HL-60 (cell line): Measurements from ENCODE around the gene TOX2.

ENCODE experiments used
- GABPA ChIP-seq: IDR thresholded peaks from 2 replicates; pipeline ENCODE4 v1.6.1; 2012; ENCODE audit warnings: low read depth
- POLR2AphosphoS5 ChIP-seq: IDR thresholded peaks from 2 replicates; pipeline ENCODE4 v1.6.1; 2012; ENCODE audit warnings: low read depth
- TF ChIP-seq, protein P1 (sequence below): IDR thresholded peaks from one replicate; pipeline ENCODE4 v1.5.1; 2011; ENCODE audit warnings: low read length, control low read depth, inconsistent platforms; ENCODE audit not compliant: insufficient read depth

DNA sequence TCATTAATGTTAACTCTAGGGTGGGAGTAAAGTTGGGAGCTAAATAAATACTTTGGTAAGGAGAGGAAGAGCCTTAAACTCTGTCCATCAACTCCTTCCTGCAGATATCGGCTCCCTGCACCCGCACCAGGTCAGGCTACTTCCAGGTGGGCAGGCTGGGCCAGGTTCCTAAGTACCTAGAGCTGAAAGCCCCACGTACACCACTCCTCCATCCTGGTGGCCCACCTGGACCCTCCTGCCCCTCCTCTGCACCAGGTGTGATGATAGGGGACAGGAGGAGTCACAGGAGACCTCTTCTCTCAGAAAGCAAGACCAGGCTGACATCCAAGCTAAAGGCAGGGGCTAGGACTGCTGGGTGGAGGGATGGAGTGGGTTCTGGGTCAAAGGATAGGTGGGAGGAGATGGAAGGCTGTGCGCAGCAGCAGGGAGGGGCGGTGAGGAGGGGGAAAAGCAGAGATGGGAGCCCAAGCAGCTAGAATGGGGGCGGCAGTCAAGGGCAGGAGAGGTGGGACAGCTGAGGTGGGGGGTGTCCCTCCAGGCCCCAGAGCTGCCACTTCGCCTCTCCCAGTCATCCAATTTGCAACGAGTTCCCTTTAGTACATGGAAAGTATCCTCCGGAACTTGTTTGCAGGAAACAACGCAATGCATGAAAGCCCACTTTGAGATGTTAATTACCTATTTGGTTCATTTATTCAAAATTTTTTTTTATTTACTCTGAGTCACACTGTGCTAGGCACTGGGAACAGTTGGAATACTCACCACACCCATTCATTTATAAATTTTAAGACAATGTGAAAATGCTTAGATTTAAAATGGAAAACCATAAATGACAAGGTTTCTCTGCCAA lies 15.2 kb upstream of the TOX2 start:
- TF ChIP-seq, protein P1, sequence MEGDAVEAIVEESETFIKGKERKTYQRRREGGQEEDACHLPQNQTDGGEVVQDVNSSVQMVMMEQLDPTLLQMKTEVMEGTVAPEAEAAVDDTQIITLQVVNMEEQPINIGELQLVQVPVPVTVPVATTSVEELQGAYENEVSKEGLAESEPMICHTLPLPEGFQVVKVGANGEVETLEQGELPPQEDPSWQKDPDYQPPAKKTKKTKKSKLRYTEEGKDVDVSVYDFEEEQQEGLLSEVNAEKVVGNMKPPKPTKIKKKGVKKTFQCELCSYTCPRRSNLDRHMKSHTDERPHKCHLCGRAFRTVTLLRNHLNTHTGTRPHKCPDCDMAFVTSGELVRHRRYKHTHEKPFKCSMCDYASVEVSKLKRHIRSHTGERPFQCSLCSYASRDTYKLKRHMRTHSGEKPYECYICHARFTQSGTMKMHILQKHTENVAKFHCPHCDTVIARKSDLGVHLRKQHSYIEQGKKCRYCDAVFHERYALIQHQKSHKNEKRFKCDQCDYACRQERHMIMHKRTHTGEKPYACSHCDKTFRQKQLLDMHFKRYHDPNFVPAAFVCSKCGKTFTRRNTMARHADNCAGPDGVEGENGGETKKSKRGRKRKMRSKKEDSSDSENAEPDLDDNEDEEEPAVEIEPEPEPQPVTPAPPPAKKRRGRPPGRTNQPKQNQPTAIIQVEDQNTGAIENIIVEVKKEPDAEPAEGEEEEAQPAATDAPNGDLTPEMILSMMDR, result no peak
- no peak for TF ChIP-seq POLR2AphosphoS5
- no peak for TF ChIP-seq GABPA
